NB4 (cell line): ENCODE measurements around the gene ZNF722.

Source experiments
- POLR2A ChIP-seq: IDR thresholded peaks from 2 replicates; pipeline ENCODE4 v1.6.1; 2011; ENCODE audit warnings: mild to moderate bottlenecking; ENCODE audit not compliant: insufficient read length; ENCODE audit errors: extremely low read depth
- TF ChIP-seq, protein P1 (sequence below): IDR thresholded peaks from one replicate; pipeline ENCODE4 v1.5.1; 2012; ENCODE audit warnings: low read depth, low read length

DNA sequence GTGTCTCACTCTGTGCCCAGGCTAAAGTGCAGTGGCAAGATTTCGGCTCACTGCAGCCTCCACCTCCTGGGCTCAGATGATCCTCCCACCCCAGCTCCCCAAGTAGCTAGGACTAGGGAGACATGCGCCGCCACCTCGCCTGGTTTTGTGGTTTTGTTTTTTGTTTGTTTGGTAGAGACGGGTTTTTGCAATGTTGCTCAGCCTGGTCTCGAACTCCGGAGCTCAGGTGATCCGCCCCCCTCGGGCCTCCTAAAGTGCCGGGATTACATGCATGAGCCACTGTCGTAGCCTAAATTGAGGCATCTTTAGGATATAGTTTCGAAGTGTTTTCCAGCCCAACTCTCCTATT lies 47.4 kb downstream of the ZNF722 start:
- TF ChIP-seq, protein P1, sequence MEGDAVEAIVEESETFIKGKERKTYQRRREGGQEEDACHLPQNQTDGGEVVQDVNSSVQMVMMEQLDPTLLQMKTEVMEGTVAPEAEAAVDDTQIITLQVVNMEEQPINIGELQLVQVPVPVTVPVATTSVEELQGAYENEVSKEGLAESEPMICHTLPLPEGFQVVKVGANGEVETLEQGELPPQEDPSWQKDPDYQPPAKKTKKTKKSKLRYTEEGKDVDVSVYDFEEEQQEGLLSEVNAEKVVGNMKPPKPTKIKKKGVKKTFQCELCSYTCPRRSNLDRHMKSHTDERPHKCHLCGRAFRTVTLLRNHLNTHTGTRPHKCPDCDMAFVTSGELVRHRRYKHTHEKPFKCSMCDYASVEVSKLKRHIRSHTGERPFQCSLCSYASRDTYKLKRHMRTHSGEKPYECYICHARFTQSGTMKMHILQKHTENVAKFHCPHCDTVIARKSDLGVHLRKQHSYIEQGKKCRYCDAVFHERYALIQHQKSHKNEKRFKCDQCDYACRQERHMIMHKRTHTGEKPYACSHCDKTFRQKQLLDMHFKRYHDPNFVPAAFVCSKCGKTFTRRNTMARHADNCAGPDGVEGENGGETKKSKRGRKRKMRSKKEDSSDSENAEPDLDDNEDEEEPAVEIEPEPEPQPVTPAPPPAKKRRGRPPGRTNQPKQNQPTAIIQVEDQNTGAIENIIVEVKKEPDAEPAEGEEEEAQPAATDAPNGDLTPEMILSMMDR = no peak
- no peak for TF ChIP-seq POLR2A
